Activated gamma-delta T cell (primary cell): ENCODE data around the gene IQCK.
"Not testable (repeated sequence)": the region's sequence is repeated elsewhere in the genome, so short reads cannot be mapped to it uniquely, and the experiment has no call there.

ENCODE experiments used
- DNase-seq: peaks from one replicate; lab custom pipeline; 2025; lab: John Stamatoyannopoulos, UW

IQCK gene

GRCh38 chr16:19699472-19699871, 18.6 kb upstream of the IQCK start:
- no peak for DNase-seq

GRCh38 chr16:19700319-19700781, 17.7 kb upstream of the IQCK start:
- no peak for DNase-seq

GRCh38 chr16:19701091-19701490, 17.0 kb upstream of the IQCK start:
- no peak for DNase-seq

GRCh38 chr16:19703172-19703889, 14.7 kb upstream of the IQCK start:
- no peak for DNase-seq

- DNase-seq: no peak
Measured at GRCh38 chr16:19704321-19705145, 13.5 kb upstream of the IQCK start.

DNA sequence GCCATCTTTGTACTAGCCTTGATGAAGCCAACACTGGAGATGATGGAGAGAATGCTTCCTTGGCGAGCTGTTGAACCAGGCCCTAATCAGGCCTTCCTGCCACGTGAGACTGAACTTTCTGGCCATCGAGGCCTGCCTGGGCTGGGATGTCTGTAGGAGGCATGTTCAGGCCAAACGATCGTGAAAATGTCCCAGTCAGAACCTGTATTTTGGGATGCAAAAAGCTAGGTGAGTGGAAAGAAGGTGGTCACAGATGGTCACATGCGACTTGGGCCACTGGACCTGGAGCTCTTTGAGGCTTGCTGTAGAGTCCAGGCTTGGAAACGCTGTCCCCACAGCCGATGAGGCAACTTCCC, 12.9 kb upstream of the IQCK start:
- DNase-seq: no peak

GRCh38 chr16:19705843-19706242, 12.2 kb upstream of the IQCK start:
- no peak for DNase-seq

DNA sequence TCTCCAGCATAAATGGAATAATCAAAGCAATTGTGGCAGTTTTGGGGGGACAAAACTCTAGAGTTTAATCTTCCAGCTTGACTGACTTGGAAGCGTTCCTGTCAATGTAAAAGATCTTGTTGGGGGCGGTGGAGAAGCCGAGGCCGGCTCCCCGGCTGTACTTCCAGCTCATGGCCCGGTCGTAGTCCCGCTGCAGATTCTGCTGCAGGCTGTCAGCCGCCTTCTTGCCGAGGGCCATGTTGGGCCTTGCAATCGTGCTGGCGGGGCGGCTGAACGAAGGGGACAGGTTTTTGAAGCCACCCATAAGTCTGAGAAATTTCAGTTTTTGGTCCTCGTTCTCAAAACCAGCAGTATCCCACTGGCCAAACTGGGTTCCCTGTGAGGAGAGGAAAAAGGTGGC, 11.2 kb upstream of the IQCK start:
- no peak for DNase-seq

DNA sequence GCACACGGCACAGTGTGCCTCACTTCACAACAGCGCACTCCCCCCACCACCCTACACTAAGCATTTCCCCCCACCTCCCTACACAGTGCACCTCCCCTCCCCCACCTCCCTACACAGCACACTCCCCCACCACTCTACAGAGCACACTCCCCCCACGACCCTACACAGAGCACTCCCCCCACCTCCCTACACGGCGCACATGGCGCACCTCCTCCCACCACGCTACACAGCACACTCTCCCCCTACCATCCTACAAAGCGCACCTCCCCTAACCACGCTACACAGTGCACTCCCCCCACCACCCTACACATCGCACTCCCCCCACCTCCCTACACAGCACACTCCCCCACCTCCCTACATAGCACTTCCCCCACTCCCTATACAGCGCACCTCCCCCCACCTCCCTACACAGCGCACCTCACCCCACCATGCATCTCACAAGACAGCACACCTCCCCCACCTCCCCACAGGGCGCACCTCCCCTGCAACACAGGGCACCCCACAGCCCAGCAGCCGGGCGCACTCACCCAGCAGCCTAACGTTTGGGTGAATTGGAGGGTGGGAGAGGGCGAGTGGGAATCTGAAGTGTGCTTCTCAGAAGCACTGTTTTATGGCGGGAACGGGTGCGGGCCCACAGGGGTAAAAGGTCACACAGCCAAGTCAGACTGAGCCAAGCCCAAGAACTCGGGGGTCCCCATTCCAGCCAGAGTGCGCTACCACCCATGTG, 10.3 kb upstream of the IQCK start:
- DNase-seq: no peak

GRCh38 chr16:19708296-19709205, 9.5 kb upstream of the IQCK start:
- DNase-seq: no peak

DNA sequence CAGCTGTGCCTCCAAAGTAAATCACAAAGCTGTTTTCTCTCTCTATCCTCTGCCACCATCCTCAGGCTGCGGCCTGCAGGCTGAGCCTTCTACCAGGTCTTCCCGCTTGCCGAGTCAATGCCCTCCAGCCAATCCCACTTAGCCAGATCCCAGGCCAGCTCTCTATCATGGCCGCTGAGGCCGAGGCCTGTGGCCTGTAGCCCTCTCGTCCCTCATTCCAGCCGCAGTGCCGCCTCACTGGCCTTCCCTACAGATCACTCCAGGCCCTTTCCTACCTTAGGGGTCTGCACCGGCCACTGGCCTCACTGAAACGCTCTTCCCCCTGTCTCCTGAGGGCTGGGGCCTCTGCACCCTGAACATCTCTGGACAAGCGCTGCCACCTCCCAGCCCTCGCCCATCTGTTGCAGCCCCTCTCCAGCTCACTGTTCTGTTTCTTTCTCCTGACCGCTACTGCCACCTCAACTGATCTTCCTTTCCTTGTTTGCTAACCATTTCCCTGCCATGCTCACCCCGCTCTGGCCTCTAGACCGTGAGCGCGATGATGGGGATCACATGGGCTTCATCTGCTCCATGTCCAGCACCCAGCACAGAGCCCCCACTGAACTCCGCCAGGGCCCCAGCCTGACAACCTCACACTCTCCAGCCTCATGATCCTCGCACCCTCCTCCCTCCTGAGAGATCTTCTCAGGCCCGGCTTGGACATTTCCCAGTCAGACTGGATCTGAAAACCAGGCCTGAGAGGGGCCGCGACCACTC, 8.5 kb upstream of the IQCK start:
- no peak for DNase-seq

- no peak for DNase-seq
Measured at GRCh38 chr16:19710191-19710908, 7.7 kb upstream of the IQCK start.

DNA sequence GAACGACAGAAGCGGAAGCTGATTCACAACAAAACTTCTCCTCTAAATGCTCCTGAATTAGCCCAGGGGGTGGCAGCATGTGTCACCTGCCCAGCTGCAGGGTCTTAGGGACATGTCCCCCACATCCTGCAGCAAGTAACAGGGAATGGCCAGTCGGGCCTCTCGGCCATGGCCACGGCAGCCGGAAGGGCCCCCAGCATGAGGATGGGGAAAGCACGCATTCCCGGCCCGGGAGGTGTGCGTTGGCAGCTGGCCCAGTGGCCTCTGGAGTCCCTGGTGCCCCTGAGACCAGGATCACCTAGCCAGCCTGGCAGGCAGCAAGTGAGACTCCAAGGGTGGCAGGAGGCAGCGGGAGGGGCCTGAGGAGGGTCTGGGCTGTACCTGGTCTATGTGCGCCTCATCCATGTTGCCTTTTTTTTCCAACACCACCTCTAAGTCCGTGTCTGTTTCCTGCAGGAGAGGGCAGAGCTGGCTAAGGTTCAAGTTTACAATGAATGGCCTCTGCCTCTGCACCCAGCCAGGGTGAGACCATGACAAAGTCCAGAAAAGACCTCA, 7.0 kb upstream of the IQCK start:
- DNase-seq: no peak

DNA sequence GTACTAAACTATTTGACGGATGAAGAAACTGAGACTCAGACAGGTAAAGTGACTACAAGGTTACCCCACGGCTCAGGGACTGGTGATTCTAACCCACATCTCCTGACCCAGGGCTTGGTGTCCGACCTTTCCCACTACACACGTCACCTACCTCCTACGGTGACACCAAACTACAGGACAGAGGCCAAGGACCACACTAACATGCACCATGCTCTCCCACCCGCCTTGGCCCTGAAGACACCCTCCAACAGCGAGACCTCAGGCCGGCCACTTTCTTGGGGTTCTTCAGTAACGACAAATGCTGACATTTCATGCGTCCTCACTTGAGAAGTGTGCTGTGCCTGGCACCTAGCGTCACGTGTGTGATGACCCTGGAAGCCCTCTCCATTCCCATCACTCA, 6.4 kb upstream of the IQCK start:
- DNase-seq: no peak

GRCh38 chr16:19712418-19713058, 5.5 kb upstream of the IQCK start:
- DNase-seq: no peak

DNA sequence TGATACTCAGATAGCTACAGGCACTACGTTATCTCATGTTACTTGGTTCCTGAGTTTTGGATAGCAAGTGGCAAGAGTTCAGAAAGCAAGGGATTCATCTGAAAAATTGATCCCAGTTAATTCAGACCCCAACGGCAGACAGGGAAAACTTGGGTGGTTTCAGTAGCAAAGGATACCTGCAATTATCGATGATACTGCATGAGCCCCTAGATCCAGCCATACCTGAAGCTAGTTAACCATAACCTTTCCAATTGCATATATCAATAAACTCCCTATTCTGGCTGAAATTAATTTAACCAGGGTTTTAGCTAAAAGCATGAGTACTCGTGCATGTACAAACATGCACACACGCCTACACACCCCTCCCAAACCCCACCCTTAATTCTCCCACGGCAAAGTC, 4.4 kb upstream of the IQCK start:
- DNase-seq: no peak

- no peak for DNase-seq
Measured at GRCh38 chr16:19715566-19715965, 2.5 kb upstream of the IQCK start.

DNA sequence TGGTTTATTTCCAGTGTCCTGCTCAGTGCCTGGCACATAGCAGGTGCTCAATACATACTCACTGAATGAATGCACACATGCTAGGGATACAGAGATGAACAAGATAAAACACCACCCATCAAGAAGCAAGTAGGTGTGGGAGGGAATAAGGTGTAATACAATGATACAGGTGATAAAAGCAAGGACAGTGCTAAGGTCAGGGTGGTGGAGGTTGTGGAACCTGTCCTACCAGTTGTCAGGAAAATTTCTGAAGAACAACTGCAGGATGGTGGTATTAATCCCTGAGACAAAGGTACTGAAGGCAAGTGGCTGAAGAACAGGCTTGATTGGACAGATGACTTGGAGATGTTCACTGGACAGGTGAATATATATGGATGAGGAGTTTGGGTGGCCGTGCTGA, 1.9 kb upstream of the IQCK start:
- no peak for DNase-seq

- DNase-seq: not testable (repeated sequence)
Measured at GRCh38 chr16:19716728-19717127, 1.3 kb upstream of the IQCK start.
